Upper lobe of right lung (tissue), 1 donor: ENCODE data around the gene MCC. TPM values are rescaled to one million over a fixed set of nuclear protein-coding genes. Genes with fewer than 3 reads are reported as not detected.

Experiments
- ATAC-seq: fragments of 200-7000 bp; cut with Tn5 transposase; one replicate; pipeline ENCODE4 v1.9.1; 2020; ENCODE audit warnings: mild to moderate bottlenecking, moderate library complexity
- DNase-seq: peaks from one replicate; pipeline ENCODE4 v3.0.0-alpha.2; 2020
- H3K27ac ChIP-seq: fragments of 200-600 bp; one replicate; pipeline ENCODE4 v1.8.0; 2022
- H3K27me3 ChIP-seq: fragments of 200-600 bp; one replicate; pipeline ENCODE4 v1.8.0; 2022; ENCODE audit warnings: mild to moderate bottlenecking
- H3K36me3 ChIP-seq: fragments of 200-600 bp; one replicate; pipeline ENCODE4 v1.8.0; 2022
- H3K4me1 ChIP-seq: fragments of 200-600 bp; one replicate; pipeline ENCODE4 v1.8.0; 2022
- H3K4me3 ChIP-seq: fragments of 200-600 bp; one replicate; pipeline ENCODE4 v1.8.0; 2022; ENCODE audit warnings: mild to moderate bottlenecking
- H3K9me3 ChIP-seq: fragments of 200-600 bp; one replicate; pipeline ENCODE4 v1.8.0; 2022
- intact Hi-C: fragments of 100-400 bp; cut with DNase I; formaldehyde crosslinking; loops from one replicate; pipeline ENCODE4 v1.11.0; 2022
- total RNA-seq: library from RNA; stranded (reverse); fragmentation: NEBNext Ultra II Directional; extraction: Animal tissue kit (Norgen Biotek cat#: 25700); gene quantifications from one replicate; pipeline ENCODE4 v1.2.1, GENCODE V29; 2021
- TF ChIP-seq, protein P1 (sequence below): fragments of 200-600 bp; IDR thresholded peaks from one replicate; pipeline ENCODE4 v1.8.0; 2022; ENCODE audit warnings: antibody characterized with exemption
- donor health status: DM: no; HTN: yes; CAD: no; lungs with severe emphysema.

MCC gene
- total RNA-seq, 1 donor from 2014 or later: 18.6 TPM

DNA sequence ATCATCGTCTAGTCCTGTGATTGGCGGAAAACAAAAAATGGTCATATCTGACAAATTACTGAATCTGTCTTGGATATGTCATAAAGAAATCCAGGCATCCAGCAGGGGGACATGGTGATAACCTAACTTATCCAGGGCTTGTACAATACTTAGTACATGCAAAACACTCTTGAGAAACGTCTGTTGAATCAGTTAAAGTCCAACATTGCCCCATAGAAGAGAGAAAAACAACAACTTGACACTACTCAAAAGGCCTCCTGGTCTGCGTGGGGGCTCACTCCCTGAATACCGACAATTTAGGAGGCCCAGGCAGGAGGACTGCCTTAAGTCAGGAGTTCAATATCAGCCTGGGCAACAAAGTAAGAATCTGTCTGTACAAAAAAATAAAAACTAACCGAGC is 294.1 kb downstream of the MCC start:
- TF ChIP-seq, protein P1, sequence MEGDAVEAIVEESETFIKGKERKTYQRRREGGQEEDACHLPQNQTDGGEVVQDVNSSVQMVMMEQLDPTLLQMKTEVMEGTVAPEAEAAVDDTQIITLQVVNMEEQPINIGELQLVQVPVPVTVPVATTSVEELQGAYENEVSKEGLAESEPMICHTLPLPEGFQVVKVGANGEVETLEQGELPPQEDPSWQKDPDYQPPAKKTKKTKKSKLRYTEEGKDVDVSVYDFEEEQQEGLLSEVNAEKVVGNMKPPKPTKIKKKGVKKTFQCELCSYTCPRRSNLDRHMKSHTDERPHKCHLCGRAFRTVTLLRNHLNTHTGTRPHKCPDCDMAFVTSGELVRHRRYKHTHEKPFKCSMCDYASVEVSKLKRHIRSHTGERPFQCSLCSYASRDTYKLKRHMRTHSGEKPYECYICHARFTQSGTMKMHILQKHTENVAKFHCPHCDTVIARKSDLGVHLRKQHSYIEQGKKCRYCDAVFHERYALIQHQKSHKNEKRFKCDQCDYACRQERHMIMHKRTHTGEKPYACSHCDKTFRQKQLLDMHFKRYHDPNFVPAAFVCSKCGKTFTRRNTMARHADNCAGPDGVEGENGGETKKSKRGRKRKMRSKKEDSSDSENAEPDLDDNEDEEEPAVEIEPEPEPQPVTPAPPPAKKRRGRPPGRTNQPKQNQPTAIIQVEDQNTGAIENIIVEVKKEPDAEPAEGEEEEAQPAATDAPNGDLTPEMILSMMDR: no peak
- H3K4me1 ChIP-seq: no peaks in the 10 kb centered on the region
- DNase-seq (no peak), ATAC-seq (no peak)
- H3K4me3 ChIP-seq: no peak overlapping the region
- H3K27ac ChIP-seq: no peak overlapping the region
- no peaks in the 10 kb centered on the region for H3K36me3 ChIP-seq
- no peaks in the 10 kb centered on the region for H3K27me3 ChIP-seq
- no peaks in the 10 kb centered on the region for H3K9me3 ChIP-seq
- intact Hi-C loops: no loop called here

DNA sequence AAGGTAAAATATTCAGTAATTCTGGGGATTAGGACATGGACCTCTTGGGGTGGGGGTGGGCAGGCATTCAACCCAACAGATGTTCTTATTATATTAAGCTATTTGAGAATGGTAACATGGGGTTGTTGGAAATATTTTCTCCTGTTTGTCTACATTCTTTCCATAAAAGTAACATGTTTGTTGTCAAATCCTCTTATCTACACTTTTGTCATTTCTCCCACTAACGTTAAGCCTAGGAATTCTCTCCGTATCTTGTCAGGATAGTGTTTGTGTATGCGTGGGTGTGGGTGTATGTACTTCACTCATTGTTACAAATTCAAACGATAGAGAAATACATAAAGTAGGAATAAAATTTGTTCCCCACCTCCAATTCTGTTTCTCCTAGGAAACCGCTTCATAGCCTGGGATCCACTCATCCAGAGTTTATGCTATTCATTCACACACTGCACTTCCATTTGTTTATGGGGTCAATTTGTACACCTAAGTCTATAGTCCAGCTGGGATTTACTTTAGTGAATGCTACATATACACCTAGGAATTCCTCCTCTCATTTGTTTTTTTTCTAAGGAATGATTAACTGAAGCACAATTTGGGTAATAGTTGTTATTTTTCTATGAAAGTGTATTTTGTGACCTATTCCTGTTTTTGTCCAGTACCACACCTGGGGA is 294.8 kb downstream of the MCC start:
- no peaks in the 10 kb centered on the region for H3K36me3 ChIP-seq
- DNase-seq (no peak), ATAC-seq (no peak)
- no peaks in the 10 kb centered on the region for H3K4me1 ChIP-seq
- intact Hi-C loops: no loop called here
- H3K4me3 ChIP-seq: no peak overlapping the region
- TF ChIP-seq, protein P1: no peak
- no peaks in the 10 kb centered on the region for H3K9me3 ChIP-seq
- H3K27ac ChIP-seq: no peak overlapping the region
- H3K27me3 ChIP-seq: no peaks in the 10 kb centered on the region

DNA sequence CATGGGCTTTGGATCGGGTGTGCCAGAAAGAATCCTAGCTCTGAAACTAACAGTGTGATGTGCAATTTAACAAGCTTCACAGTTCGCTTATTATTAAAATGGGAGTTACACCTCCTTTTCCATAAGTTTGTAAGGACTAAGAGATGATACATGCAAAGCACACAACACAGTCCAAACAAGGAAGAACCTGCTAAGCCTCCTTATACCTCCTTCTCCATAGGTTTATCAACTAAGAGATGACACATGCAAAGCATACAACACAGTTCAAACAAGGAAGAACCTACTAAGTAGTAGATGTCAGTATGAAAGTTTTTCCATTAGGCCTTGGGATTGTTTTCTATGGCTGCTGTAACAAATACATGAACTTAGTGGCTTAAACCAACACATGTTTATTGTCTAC is 295.7 kb downstream of the MCC start:
- no peak for ATAC-seq
- Histone ChIP-seq H3K36me3 (no peaks in the 10 kb centered on the region), H3K27ac (no peak overlapping the region), H3K27me3 (no peaks in the 10 kb centered on the region), H3K4me3 (no peak overlapping the region), H3K4me1 (no peaks in the 10 kb centered on the region), H3K9me3 (no peaks in the 10 kb centered on the region)
- intact Hi-C loops: no loop called here
- TF ChIP-seq, protein P1: no peak
- no peak for DNase-seq

DNA sequence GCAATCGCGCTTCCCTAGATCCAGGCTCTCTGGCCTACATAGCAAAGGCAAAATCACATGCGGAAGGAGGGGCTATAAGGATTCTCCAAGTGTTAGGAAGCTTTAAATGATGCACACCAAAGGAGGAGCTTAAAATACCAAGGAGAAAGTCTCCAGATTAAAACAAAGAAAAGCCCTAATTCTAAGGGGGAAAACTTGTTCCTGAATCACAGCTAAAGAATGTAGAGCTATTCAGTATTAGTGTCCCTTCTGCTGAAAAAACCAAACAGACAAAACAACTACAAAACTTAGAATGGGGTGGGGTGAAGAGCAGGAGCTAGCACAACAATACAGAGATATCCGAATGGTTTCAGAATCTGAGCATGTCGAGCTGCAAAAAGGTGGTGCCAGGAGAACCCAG is 297.9 kb downstream of the MCC start:
- H3K4me1 ChIP-seq: no peaks in the 10 kb centered on the region
- no peak overlapping the region for H3K27ac ChIP-seq
- DNase-seq: no peak
- TF ChIP-seq, protein P1: no peak
- no peaks in the 10 kb centered on the region for H3K36me3 ChIP-seq
- no peak overlapping the region for H3K4me3 ChIP-seq
- ATAC-seq: no peak
- intact Hi-C loops: no loop called here
- H3K9me3 ChIP-seq: no peaks in the 10 kb centered on the region
- no peaks in the 10 kb centered on the region for H3K27me3 ChIP-seq

DNA sequence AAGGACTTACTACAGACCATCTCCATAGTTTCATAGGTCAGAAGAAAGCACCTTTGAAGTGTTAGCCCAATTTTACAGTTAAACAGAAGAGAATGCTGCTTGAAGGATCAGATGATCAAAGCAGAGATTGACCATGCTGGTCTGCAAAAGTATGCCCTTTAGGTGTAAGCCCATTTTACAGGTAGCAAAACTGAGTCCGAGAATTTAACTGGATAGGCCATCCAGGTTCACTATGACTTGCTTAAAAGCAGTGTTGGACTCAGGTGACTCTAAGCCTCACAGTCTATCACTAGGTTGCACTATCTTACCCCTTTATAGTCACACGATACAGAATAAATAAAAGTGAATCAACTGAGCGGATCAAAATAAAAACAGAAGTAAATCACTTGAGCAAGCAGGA is 299.0 kb downstream of the MCC start:
- Histone ChIP-seq H3K27ac (no peak overlapping the region), H3K36me3 (no peaks in the 10 kb centered on the region), H3K27me3 (no peaks in the 10 kb centered on the region), H3K9me3 (no peaks in the 10 kb centered on the region), H3K4me3 (no peak overlapping the region), H3K4me1 (no peaks in the 10 kb centered on the region)
- no peak for DNase-seq
- ATAC-seq: no peak
- intact Hi-C loops: no loop called here
- TF ChIP-seq, protein P1: no peak

DNA sequence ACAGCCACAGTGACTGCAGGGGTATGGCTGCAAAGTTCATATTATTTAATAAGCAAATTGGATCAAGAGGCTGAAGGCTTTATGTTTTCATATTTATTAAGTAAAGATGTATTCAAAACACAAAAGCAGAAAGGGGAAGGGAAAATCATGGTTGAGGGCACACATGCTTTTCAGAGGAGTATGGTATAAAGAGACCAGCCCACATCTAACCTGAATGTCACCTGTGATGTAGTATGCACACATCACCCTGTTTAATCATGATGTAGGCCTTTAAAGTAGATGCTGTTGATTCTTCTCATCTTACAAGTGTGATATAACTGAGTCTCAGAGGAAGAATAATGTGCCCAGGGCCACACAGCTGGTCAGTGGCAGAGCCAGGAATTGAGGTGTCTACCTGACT is 299.8 kb downstream of the MCC start:
- Histone ChIP-seq H3K27ac (no peak overlapping the region), H3K36me3 (no peaks in the 10 kb centered on the region), H3K4me1 (no peaks in the 10 kb centered on the region), H3K27me3 (no peaks in the 10 kb centered on the region), H3K4me3 (no peak overlapping the region), H3K9me3 (no peaks in the 10 kb centered on the region)
- ATAC-seq: no peak
- TF ChIP-seq, protein P1: no peak
- no peak for DNase-seq
- intact Hi-C loops: no loop called here
